Measurements from ENCODE around the gene TSPAN5.
"Not testable (repeated sequence)": the region's sequence is repeated elsewhere in the genome, so short reads cannot be mapped to it uniquely, and the experiment has no call there.

The TSPAN5 gene

DNA sequence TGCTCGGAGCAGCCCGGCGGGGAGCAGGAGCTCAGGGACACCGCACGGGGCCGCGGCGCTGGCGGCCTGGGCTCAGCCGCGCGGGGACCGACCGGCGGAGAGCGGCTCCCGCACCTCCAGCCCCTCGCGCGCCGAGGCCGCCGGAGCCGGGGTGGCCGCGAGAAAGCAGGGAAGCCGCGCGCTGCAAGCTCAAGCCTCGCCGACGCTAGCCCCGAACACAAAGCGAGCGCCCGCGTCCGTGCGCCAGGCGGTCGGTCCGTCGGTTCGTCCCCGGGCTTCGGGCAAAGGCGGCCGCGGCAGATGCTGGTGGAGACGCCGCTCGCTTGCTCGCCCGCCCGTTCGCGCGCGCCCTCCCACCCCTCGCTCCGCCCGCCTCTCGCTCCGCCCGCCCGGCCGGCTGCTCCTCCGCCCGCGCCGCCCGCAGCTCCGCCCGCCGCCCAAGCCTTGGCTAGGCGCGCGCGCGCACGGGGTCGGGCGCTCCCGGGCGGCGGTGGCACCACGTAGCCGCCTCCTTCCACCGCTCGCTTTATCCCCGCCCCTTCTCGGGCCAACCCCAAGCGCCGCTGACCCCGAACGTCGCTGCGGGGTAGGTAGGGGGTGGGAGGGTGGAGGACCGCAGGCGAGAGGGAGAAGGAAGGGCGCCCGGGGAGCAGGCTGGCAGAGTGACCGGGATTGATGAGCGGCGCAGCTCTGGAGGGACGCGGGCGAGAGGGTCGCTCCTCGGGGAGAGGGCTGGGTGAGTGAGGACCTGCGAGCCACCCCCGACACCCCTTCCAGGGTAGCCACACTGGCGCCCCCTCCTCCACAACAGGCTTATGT lies at the start of gene TSPAN5:
TSS of gene TSPAN5 (minus strand) at position 325 of the 819 bp plus-strand sequence.
- DNase-seq: no peak

DNA sequence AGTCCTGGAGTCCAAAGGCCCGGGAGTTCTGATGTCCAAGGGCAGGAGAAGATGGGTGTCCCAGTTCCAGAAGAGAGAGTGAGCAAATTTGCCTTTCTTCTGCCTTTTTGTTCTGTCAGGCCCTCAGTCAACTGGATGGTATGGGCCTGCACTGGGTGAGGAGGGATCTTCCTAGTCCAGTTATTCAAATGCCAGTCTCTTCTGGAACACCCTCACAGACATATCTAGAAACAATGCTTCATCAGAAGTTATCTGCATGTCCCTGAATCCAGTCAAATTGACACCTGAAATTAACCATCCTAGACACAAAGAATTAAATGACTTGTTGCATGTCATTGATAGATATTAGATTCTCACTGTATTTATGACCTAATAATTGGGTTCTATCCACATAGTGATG lies 48.5 kb upstream of the TSPAN5 start:
- no peak for DNase-seq

DNA sequence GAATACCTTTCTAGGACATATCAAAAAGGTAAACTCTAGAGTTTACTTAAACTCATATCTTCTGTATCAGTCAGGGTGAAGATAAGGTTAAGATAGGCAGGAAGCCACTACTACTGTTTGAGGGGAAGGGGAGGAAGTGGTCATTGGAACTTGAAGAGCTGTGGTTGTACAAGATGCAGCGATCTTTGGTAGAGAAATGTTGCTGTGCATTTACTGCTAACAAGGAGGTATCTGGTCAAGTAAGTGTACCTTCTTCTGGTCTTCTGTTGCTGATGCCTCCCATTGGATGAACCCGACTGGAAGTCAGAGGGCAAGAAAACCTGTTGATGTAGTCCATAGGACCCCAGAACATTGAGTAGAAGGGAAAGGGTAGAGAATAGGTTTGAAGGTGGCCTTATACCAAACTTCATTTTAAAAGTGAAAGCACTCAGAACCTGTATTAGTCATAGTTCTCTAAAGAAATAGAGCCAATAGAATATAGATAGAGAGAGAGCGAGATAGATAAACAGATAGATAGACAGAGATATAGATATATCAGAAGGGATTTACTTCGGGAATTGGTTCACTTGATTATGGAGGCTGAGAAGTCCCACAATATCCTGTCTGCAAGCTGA lies 47.9 kb upstream of the TSPAN5 start:
- DNase-seq: no peak

DNA sequence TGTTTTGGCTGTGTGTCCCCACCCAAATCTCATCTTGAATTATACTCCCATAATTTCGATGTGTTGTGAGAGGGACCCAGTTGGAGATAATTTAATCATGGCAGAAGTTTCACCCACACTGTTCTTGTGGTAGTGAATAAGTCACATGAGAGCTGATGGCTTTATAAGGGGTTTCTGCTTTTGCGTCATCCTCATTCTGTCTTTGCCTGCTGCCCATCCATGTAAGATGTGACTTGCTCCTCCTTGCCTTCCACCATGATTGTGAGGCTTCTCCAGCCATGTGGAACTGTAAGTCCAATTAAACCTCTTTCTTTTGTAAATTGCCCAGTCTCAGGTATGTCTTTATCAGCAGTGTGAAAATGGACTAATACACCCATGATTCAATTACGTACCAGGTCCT lies 47.2 kb upstream of the TSPAN5 start:
- not testable (repeated sequence) for DNase-seq

DNA sequence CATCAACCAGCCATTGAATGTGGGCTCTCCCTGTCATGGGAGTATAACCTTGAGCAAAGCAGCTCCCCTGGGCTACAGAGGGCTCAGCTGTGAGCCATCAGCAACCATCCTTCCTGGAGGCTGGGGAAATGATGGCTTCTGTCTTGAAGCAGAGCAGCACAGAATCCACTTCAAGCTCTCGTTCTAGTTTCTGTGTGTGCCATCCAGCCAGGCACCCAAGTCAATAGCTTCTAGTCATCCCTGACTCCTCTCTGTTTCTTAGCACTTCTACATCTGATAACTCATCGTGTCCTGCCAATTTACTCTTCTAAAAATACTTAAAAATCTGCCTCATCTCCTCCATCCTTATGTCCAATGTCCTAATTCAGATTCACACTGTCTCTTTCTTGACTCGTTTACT lies 42.2 kb upstream of the TSPAN5 start:
- DNase-seq: no peak

DNA sequence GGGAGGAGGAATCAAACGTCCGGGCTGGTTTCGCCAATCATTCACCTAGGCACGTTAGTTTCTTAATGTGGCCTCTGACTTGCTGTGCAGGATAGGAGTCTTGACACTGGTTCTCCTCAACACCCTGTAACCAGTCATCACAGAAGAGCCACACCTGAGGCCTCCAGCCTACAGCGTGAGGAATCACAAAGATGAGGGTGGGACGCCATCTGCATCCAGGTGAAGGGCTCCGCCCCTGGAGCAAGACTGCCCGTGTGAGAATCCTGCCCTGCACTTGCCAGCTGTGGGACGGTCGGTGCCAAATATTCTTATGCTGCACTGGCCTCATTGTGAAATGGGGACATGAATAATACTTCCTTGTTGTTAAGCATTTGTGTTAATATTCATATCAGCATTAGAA lies 35.7 kb upstream of the TSPAN5 start:
- DNase-seq: no peak

DNA sequence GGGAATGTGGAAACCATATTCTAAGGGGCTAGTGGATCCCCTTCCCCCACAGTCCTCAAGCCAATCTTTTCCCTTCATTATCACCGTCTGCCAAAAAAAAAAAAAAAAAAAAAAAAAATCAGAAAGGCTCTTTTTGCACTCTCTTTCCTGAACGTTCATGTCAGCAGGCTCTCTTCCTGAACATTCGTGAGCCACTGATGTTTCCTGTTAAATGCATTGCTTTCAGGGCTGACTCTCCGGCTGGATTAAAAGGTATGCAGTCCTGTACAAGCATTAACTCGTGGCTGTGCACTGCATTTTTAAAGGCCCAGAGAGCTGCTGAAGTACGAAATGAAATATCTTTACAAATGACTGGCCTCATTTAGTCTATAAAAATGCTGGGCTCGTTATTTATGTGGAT lies 34.0 kb upstream of the TSPAN5 start:
- DNase-seq: no peak

DNA sequence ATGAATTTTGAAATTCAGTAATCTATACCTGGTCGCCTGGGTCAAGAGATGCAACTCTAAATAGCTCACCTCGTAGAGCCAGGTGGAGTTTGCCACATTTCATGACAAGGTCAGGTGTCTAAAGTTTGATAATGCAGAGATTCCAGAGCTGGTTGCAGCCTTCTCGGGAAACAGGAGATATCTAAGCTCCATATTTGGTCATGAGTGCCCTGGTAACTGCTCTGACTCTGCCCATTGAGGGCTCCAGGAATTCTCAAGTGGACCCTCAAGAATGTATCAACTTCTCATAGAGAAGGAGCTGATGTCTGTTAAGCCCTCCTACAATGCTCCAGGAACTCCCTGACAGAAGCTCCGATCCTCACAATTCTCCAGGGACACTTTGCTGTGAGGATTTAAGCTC lies 33.2 kb upstream of the TSPAN5 start:
- no peak for DNase-seq

DNA sequence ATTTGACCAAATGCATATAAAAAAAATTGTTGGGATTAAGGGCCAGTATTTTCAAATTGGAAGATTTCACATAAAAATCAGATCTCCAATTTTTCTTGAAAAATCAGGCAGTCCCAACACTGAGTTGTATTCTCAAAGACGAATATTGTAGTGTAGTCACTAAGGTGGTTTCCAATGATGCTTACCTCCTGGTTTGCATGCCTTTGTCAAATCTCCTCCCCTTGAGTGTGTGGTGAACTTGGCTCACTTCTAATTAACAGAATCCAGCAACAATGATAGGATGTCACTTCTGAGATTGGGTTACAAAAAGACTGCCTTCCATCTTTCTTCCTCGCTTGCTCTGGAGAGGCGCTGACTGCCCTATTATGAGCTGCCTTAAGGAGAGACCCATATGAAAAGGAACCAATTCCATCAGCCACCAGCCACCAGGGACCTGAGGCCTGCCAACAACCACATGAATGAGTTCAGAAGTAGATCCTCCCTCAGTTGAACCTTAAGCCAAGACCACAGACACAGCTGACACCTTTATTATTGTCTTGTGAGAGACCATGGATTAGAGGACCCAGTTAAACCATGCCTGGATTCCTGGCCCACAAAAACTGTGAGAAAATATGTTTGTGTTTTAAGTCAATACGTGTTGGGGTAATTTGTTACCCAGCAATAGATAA lies 31.2 kb upstream of the TSPAN5 start:
- DNase-seq: no peak

DNA sequence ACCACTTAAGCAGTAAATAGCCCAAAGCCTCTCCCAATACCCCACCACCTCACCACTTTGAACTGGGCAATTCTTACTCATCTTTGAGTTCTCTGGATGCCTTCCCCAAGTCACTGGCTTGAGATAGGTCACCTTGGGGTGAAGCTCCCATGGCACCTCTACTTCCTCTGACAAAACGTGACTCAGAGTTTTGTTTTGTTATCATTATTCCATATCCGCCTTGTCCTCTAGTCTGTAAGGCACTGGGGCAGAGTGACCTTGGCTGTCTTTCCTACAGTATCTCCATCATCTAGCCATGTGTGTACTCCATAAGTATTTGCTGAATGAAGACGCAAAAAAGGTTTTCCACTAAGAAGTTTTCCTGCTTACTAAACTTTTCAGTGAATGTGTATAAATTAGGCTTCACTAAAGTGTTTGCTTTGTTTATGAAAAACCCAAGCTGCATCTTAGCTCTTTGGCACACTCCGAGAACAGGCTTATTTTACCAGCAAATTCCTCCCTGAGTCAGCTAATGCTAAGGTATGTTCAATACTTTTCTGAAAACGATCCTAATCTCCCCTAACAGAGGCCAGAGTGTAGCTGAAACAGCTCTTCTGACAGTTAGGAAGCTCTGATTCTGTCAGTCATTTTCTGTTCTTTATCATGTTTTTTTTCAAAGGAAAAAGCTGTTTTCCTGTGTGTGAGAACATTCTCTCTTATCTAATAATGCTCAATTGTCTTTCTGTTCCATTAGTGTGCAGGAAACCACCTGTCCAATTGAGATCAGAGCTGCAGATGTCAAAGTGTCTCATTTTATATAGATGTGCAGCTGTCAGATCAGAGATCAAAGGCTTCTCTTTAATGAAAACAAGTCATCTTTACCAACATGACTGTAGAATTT lies 30.2 kb upstream of the TSPAN5 start:
- DNase-seq: no peak

DNA sequence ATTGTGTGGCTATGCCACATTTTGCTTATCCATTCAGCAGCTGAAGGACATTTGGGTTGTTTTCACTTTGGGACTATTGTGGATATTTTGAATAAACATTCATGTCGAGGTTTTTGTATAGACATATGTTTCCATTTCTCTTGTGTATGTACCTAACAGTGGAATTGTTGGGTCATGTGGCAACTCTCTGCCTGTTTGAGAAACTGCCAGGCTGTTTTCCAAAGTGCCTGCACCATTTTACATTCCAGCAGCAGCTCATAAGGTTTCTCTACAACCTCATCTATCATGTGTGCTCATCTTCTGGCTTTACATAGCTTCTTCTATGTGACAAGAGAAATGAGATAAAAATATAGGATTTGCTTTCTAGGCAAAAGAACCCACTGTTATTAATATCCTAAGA lies 29.5 kb upstream of the TSPAN5 start:
- no peak for DNase-seq

DNA sequence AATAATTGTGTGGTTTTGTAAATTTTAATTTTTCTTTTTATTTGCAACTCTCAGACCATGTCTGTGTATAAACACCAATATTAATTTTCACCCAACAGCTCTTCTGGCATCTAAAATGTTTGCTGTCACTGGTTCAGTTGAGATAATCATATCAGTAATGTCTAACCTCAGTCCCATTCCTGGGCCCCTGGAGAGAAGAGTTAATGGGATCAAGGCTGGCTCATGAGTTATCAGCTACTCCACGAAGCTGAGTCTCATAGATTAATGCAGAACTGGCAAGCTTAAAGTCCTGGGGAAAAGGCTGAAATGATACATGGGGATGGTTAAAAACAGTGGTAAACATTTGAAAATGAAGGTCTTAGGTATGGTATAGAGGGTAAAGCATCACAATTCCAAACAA lies 28.4 kb upstream of the TSPAN5 start:
- DNase-seq: no peak

DNA sequence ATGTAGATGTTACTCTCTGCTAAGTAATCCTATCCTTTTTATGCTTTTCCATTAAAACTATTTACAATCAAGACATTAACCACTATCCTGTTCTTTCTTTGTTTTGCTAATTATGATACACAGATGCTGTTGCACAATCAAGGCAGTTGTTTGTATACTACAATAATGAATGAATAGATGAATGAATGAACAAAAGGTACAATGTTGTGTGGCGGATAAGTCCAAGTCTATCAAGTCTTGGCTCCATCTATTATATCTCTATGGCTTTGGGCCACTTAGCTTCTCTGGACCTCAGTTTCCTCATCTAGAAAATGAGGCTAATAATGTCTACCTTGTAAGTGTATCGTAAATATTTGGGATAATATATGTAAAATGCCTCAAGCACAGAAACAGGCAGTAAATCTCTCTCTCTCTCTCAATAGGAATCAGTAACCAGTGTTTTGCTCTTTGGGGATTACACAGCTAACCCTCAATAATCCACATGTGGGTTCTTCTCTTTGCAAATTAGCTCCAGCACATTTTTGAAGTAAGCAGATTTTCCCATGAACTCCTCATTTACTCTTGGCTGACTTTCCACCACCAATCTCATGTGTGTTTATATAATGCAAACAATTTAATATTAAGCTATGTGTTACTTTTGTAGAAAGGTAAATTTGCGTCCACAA lies 27.8 kb upstream of the TSPAN5 start:
- DNase-seq: no peak

DNA sequence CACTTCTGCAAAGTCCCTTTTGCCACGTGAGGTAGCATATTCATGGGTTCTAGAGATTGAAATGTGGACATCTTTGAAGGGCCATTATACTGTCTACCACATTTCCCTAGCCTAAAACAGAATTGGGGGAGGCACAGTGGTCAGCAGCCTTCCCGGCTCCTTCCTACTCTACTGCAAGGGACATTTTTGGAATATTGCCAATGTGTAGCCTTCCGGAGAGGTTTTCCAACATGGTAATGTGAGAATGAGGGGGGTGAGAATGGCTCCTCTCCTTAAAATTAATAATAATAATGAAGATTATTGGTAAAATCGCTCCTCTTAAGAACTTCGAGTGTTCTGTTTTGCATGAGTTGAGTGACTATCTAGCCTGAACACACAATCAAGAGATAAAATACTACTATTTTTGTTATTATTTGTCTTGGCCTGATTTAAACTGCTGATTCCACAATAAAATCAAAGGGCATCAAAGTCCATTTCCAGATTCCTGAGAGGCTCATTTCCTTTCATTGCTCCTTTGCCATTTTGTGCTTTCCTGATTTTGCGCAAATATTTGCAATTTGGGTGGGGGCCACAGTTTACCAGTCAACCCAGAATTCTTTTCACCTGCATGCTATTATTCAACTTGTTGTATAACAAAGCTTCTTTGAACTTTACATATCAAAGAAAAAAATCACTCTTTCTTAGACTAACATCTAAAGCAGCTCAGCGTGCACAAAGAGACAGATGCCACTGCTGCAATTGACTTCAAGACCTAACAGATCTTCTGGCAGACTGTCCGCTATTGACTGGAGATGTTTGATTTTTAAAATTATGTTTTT lies 27.0 kb upstream of the TSPAN5 start:
- DNase-seq: no peak

DNA sequence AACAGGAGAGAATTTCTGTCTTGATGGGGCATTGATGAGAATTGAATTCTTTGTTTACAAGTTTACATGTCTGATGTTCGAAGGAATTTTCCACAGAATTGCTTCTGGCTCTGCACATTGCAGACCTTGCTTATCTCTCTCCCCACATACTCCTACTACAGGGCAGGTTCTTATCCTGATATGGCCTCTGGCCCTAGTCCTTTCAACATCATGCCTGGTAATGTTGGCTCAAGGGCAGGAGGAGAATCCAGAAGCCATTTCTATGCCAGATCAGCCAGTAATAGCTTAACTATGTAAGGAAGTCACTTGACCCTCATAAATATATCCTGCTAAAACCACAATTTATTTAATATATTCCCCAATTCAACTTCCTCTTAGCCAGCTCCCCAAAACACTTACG lies 24.3 kb upstream of the TSPAN5 start:
- DNase-seq: no peak

DNA sequence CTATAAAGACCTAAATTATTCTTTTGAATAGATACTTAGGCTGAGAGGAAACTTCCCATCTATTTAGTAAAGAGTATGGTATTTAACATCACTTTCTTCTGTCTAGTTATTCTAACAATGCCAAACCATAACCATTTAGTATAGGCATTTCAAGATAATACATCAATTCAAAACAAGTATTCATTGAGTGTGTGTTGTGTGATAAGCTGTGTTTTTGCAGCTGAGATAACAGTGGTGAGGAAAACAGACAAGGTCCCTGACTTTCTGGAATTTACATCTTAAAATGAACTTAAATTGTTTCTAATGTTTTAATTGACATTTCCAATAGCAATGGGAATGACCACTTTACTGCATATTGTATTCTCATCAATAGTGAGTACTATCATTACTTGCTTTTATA lies 22.4 kb upstream of the TSPAN5 start:
- no peak for DNase-seq

DNA sequence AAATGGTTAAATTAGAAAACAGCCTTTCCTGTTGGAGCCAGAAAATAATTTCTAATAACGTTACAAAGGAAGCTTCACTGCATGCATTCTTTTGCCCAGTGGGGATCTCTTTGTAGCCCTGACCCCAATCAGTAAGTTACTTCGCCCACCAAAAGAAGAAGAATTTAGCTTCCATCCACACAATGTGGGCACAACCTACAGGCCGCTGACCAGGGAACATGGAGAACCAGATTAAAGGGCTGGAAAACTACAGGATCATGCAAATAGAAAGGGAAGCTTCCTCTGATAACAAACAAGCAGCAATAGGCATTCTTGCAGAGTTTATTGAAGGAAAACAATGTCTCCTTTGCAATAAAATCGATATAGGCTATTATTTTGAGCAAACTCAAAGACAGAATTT lies 21.3 kb upstream of the TSPAN5 start:
- DNase-seq: no peak

DNA sequence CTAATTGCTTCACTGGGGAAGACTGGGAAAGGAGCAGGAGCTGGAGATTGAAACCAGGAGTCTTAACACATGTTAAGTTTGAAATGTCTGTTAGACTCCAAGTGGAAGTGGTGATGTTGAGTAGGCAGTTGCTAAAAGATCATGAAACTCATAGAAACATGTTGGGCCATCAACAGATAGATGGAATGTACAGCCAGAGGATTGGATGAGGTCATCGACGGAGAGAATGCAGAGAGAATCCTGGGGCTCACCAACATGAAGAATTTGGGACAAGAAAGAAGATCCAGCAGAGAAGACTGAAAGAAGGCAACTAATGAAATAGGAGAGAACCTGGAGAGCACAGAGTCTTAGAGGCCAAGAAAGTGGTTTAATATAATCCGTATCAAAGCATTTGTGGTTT lies 19.4 kb upstream of the TSPAN5 start:
- no peak for DNase-seq

DNA sequence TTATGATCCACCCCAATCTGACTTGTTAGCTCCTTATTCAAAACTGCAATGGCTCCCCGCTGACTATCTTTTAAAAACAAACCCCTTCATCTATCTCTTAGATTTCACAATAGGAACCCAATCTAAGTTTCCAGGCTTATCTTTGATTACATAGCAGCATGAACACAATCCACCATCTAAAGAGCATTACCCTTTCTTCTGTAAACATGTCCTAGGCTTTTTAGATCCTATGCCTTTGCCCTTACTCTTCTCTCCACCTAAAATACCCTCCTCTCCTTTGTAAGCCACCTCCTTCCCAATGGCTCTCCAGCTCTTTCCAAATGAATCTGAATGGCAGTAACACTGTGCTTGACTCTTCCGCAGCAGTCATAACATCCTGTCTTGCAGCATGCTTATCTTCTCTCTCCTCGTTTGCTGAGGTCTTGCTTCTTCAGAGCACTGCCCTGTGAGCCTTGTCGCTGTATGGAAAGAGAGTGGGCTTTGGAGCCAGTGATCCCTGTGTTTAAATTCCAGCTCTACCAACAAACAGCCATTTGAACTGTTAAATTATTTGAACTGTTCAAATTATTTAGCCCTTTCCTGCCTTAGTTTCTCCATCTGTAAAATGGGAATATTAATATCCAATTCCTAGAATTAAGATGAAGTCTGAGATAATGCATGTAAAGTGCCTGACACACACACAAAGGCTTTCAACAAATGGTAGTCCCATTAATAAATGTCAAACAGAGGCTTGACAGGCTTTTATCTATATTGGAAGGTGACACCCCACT lies 16.2 kb upstream of the TSPAN5 start:
- DNase-seq: no peak

DNA sequence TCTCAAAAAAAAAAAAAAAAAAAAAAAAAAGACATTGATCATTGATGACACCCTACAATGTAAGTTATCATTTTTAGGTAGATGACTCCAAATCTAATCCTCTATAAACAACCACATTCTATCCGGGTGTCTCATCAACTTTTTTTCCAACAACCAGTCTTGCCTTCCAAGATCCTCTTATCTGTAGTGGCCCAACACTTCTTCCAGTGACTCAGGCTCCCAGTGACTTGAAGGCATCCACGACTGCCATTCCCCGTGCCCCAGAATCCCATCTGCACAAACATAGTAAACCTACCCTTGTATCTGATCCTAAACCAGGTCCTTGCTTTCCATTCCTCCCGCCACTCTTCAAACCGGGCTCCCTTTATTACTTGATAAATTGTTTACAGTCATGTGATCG lies 15.6 kb upstream of the TSPAN5 start:
- no peak for DNase-seq

DNA sequence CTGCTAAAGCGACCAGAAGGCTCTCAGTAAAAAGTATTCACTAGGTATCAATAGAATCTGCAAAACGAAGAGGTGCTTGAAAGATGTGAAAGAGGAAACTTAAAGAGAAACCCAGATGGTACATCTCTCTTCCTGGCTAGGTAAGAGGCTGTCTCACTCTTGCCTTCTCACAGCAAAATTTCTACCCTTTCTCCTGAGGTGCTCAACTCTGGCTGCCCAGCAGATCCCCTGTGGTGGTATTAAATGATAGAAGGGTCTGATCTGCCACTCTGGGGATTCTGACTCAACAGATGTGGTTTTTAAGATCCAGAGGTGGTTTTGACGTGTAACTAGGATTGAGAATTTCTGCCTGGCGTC lies 14.9 kb upstream of the TSPAN5 start:
- no peak for DNase-seq
